ENCODE measurements around the gene FAM200C. TPM values are rescaled to one million over a fixed set of nuclear protein-coding genes. Genes with fewer than 3 reads are reported as not detected.

The FAM200C gene
- total RNA-seq, 1 donor from 2014 or later: 1.4 TPM

- no peaks in the 10 kb centered on the region for H3K36me3 Mint-ChIP-seq (ENCODE audit: low read depth)
- H3K9me3 Mint-ChIP-seq: no peaks in the 10 kb centered on the region
- peak overlapping the region; percentile 22 for H3K4me3 Mint-ChIP-seq
- H3K27ac Mint-ChIP-seq: no peak overlapping the region
- peaks cover 5% of the 10 kb centered on the region for H3K4me1 Mint-ChIP-seq
- DNase-seq: no peak
- intact Hi-C loops (cut with micrococcal nuclease): no loop called here
- H3K27me3 Mint-ChIP-seq: peaks cover 72% of the 10 kb centered on the region
Measured at GRCh38 chr5:160370713-160371034, 29.2 kb downstream of the FAM200C start.

- Mint-ChIP-seq H3K4me3 (peak within 1 kb of the TSS; percentile 48), H3K27ac (no peak within 1 kb of the TSS), H3K27me3 (peaks cover 70% of the 10 kb centered on the region), H3K36me3 (ENCODE audit: low read depth) (no peaks in the 10 kb centered on the region), H3K9me3 (no peaks in the 10 kb centered on the region), H3K4me1 (peaks cover 5% of the 10 kb centered on the region)
- intact Hi-C loops (cut with micrococcal nuclease): no loop called here
- peak; percentile 59 for DNase-seq
Measured at GRCh38 chr5:160369990-160370712, 29.7 kb downstream of the FAM200C start, which contains the start of gene C1QTNF2. TSS of gene C1QTNF2 (minus strand) at chr5:160370626. CDS start at chr5:160355011, 15,615 bp downstream.

- Mint-ChIP-seq H3K4me1 (peaks cover 5% of the 10 kb centered on the region), H3K9me3 (no peaks in the 10 kb centered on the region), H3K4me3 (no peak overlapping the region), H3K27ac (no peak overlapping the region), H3K36me3 (ENCODE audit: low read depth) (no peaks in the 10 kb centered on the region), H3K27me3 (peaks cover 54% of the 10 kb centered on the region)
- intact Hi-C loops (cut with micrococcal nuclease): no loop called here
- no peak for DNase-seq
Measured at GRCh38 chr5:160367885-160368284, 32.0 kb downstream of the FAM200C start.

DNA sequence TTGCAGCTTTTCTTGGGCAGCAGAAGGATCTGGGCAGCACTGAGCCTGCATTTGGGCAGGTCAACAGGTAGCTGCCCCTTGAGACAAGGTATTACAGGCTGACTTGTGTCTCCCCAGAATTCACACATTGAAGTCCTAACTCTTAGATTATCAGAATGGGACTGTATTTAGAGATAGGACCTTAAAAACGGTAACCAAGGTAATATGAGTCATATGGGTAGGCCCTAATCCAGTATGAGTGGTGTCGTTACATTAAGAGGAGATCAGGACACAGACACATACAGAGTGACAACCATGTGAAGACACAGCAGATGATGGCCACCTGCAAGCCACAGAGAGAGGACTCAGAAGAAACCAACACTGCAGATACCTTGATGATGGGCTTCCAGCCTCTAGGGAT is 32.6 kb downstream of the FAM200C start:
- H3K9me3 Mint-ChIP-seq: no peaks in the 10 kb centered on the region
- H3K4me1 Mint-ChIP-seq: peaks cover 5% of the 10 kb centered on the region
- no peaks in the 10 kb centered on the region for H3K36me3 Mint-ChIP-seq (ENCODE audit: low read depth)
- peaks cover 48% of the 10 kb centered on the region for H3K27me3 Mint-ChIP-seq
- intact Hi-C loops (cut with micrococcal nuclease): no loop called here
- no peak overlapping the region for H3K27ac Mint-ChIP-seq
- DNase-seq: no peak
- no peak overlapping the region for H3K4me3 Mint-ChIP-seq

GRCh38 chr5:160366230-160366629 is 33.6 kb downstream of the FAM200C start:
- Mint-ChIP-seq H3K4me3 (no peak overlapping the region), H3K36me3 (ENCODE audit: low read depth) (no peaks in the 10 kb centered on the region), H3K27me3 (peaks cover 40% of the 10 kb centered on the region)

DNA sequence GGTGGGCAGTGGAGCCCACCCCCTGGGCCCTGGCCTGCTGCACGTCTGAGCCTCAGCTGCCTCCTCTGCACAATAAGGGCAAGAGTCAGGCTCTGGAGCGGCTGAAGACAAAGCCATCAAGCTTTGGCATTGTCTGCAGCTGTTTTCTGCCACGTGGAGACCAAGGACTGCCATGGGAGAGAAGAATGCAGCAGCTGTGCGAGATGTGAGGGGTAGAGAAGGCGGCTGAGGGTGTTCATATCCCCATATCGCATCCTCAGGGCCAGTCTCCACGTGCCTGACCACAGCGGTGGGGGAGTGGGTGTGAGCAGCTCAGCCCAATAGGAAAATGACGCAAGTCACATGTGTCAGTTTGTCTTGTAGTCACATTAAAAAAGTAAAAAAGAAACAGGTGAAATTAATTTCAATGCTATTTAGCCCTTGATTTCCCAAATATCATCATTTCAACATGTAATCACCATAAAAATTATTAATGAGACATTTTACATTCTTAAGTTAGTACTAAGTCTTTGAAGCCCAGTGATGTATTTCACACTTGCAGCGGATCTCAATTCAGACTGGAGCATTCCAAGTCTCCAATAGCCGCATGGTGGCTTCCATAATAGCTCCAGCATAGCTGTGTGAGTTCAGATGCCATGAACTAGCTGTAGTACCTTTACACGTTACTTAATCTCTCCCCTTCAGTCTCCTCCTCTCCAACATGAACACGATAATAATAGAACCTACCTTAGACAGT is 36.0 kb downstream of the FAM200C start:
- intact Hi-C loops (cut with micrococcal nuclease): no loop called here
- peaks cover 2% of the 10 kb centered on the region for H3K4me1 Mint-ChIP-seq
- no peaks in the 10 kb centered on the region for H3K9me3 Mint-ChIP-seq
- no peak overlapping the region for H3K27ac Mint-ChIP-seq
- no peak overlapping the region for H3K4me3 Mint-ChIP-seq
- no peak for DNase-seq
- peaks cover 25% of the 10 kb centered on the region for H3K27me3 Mint-ChIP-seq
- no peaks in the 10 kb centered on the region for H3K36me3 Mint-ChIP-seq (ENCODE audit: low read depth)

More at GRCh38 chr5:160366230-160366629, 33.6 kb downstream of the FAM200C start:
- Mint-ChIP-seq H3K27ac (no peak overlapping the region), H3K4me1 (peaks cover 5% of the 10 kb centered on the region), H3K9me3 (no peaks in the 10 kb centered on the region)
- intact Hi-C loops (cut with micrococcal nuclease): no loop called here
- no peak for DNase-seq

DNA sequence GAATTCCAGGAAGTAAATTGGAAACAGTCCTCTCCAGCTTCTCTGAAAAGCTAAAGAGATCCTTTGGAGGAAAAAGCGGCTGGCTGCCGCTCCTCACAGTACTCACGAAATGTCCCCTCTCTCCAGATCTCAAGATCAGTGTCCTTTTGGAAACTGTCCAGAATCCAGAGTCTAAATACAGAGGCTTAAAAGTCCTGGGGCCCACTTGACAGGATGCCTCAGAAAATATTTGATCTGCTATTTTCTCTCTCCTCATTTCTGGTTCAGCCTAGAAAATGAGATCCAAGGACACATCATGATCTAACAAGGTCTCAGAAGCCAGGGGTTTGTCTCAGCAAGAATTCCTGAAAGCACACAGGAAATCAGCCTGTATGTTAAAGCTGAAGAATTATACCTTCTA is 36.6 kb downstream of the FAM200C start:
- H3K4me3 Mint-ChIP-seq: no peak overlapping the region
- peaks cover 20% of the 10 kb centered on the region for H3K27me3 Mint-ChIP-seq
- no peaks in the 10 kb centered on the region for H3K9me3 Mint-ChIP-seq
- no peak for DNase-seq
- H3K4me1 Mint-ChIP-seq: peaks cover 2% of the 10 kb centered on the region
- intact Hi-C loops (cut with micrococcal nuclease): no loop called here
- no peak overlapping the region for H3K27ac Mint-ChIP-seq
- no peaks in the 10 kb centered on the region for H3K36me3 Mint-ChIP-seq (ENCODE audit: low read depth)

- Mint-ChIP-seq H3K27me3 (peaks cover 9% of the 10 kb centered on the region), H3K36me3 (ENCODE audit: low read depth) (no peaks in the 10 kb centered on the region), H3K27ac (no peak overlapping the region), H3K4me1 (peaks cover 2% of the 10 kb centered on the region), H3K9me3 (no peaks in the 10 kb centered on the region), H3K4me3 (no peak overlapping the region)
- intact Hi-C loops (cut with micrococcal nuclease): no loop called here
- no peak for DNase-seq
Measured at GRCh38 chr5:160361624-160362228, 38.1 kb downstream of the FAM200C start.

GRCh38 chr5:160360310-160360709 is 39.5 kb downstream of the FAM200C start:
- intact Hi-C loops (cut with micrococcal nuclease): no loop called here
- Mint-ChIP-seq H3K27ac (no peak overlapping the region), H3K36me3 (ENCODE audit: low read depth) (no peaks in the 10 kb centered on the region)

GRCh38 chr5:160359816-160360215 is 40.0 kb downstream of the FAM200C start:
- no peaks in the 10 kb centered on the region for H3K36me3 Mint-ChIP-seq (ENCODE audit: low read depth)
- H3K4me1 Mint-ChIP-seq: peaks cover 2% of the 10 kb centered on the region
- H3K4me3 Mint-ChIP-seq: no peak overlapping the region
- no peak overlapping the region for H3K27ac Mint-ChIP-seq
- H3K27me3 Mint-ChIP-seq: peaks cover 6% of the 10 kb centered on the region
- intact Hi-C loops (cut with micrococcal nuclease): no loop called here
- DNase-seq: no peak
- H3K9me3 Mint-ChIP-seq: no peaks in the 10 kb centered on the region

More at GRCh38 chr5:160360310-160360709, 39.5 kb downstream of the FAM200C start:
- Mint-ChIP-seq H3K4me1 (peaks cover 2% of the 10 kb centered on the region), H3K4me3 (no peak overlapping the region), H3K27me3 (peaks cover 9% of the 10 kb centered on the region), H3K9me3 (no peaks in the 10 kb centered on the region)
- no peak for DNase-seq

GRCh38 chr5:160359242-160359641 is 40.6 kb downstream of the FAM200C start:
- Mint-ChIP-seq H3K36me3 (ENCODE audit: low read depth) (no peaks in the 10 kb centered on the region), H3K4me3 (no peak overlapping the region), H3K9me3 (no peaks in the 10 kb centered on the region), H3K27ac (no peak overlapping the region), H3K4me1 (peaks cover 2% of the 10 kb centered on the region), H3K27me3 (peaks cover 6% of the 10 kb centered on the region)
- intact Hi-C loops (cut with micrococcal nuclease): no loop called here
- DNase-seq: no peak

DNA sequence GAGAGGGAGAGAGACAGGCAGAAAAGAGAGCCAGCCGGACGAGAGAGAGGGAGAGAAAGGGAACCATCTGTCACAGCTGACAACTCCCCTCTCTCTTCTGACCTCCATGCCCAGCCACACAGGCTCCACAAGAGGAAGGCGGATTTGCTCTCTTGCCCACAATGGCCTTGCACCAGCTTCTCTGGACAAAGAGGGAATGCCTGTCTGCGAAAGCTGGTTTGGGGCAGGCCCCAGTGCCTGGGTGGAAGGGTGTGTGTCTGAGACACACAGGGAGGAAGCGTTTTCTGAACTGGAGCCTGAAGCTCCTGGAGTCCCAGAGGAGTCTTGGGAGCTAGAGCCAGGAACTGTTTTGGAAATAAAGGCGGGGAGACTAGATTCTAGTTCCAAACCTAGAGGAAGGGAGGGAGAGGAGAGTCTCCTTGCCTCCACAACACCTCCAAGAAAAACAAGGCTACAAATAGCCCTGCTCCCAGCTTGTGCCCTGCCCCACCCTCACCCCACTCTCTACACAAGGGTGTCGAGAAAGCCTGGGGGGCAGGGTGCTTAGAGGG is 41.9 kb downstream of the FAM200C start:
- Mint-ChIP-seq H3K4me3 (no peak overlapping the region), H3K27me3 (peaks cover 6% of the 10 kb centered on the region), H3K36me3 (ENCODE audit: low read depth) (no peaks in the 10 kb centered on the region), H3K4me1 (peaks cover 2% of the 10 kb centered on the region), H3K9me3 (no peaks in the 10 kb centered on the region), H3K27ac (no peak overlapping the region)
- no peak for DNase-seq
- intact Hi-C loops (cut with micrococcal nuclease): no loop called here

- Mint-ChIP-seq H3K36me3 (ENCODE audit: low read depth) (no peaks in the 10 kb centered on the region), H3K27me3 (peaks cover 6% of the 10 kb centered on the region), H3K4me3 (no peak overlapping the region), H3K4me1 (peaks cover 2% of the 10 kb centered on the region), H3K27ac (no peak overlapping the region), H3K9me3 (no peaks in the 10 kb centered on the region)
- intact Hi-C loops (cut with micrococcal nuclease): no loop called here
- no peak for DNase-seq
Measured at GRCh38 chr5:160357394-160357793, 42.5 kb downstream of the FAM200C start.

Data from activated CD4-positive, alpha-beta T cell treated with anti-CD3 and anti-CD28 coated beads, Interleukin-2, amount 10 ng/mL, durations not matched to agents 24 days and 14 days (primary cell).